Stomach (tissue), 4 donors: Measurements from ENCODE around the gene CXCL17.

Experiments used
- CTCF ChIP-seq, 7 experiments: fragments of 450-650 bp in 4 of 7; fragments of 200-600 bp in 3 of 7; sonication (generic) in 3 of 7; IDR thresholded peaks; one replicate each; pipeline ENCODE4 v1.5.1; 2016 to 2019; ENCODE audit warnings: antibody characterized with exemption in 7 of 7, control low read depth in 2 of 7, mild to moderate bottlenecking in 1 of 7
- POLR2A ChIP-seq, 4 donors: fragments of 450-650 bp; IDR thresholded peaks; one replicate each; pipeline ENCODE4 v1.6.1; 2016; ENCODE audit warnings: antibody characterized with exemption in 4 of 4, control low read depth in 2 of 4, mild to moderate bottlenecking in 1 of 4, moderate library complexity in 1 of 4
- POLR2AphosphoS5 ChIP-seq, 3 donors: sonication (generic); formaldehyde crosslinking; IDR thresholded peaks; one replicate each; pipeline ENCODE4 v1.6.1; 2016; ENCODE audit warnings: antibody characterized with exemption in 3 of 3

- no peak for TF ChIP-seq CTCF (IDR thresholded peaks at IDR 0.05)
- no peak for TF ChIP-seq POLR2AphosphoS5 (IDR thresholded peaks at IDR 0.05)
- no peak for TF ChIP-seq POLR2A (IDR thresholded peaks at IDR 0.05)
Observed at GRCh38 chr19:42421101-42421500, 21.6 kb downstream of the CXCL17 start.
